Lower leg skin (tissue), 3 donors: ENCODE measurements around the gene ARF6.

ENCODE experiments used
- POLR2A ChIP-seq, 2 donors: fragments of 450-650 bp; IDR thresholded peaks; one replicate each; pipeline ENCODE4 v1.6.1; 2016 to 2017; ENCODE audit warnings: antibody characterized with exemption in 2 of 2, mild to moderate bottlenecking in 1 of 2, moderate library complexity in 1 of 2
- TF ChIP-seq, protein P1 (sequence below), 3 donors: fragments of 450-650 bp; IDR thresholded peaks; one replicate each; pipeline ENCODE4 v1.5.1; 2016; ENCODE audit warnings: antibody characterized with exemption in 3 of 3, mild to moderate bottlenecking in 3 of 3, moderate library complexity in 2 of 3

DNA sequence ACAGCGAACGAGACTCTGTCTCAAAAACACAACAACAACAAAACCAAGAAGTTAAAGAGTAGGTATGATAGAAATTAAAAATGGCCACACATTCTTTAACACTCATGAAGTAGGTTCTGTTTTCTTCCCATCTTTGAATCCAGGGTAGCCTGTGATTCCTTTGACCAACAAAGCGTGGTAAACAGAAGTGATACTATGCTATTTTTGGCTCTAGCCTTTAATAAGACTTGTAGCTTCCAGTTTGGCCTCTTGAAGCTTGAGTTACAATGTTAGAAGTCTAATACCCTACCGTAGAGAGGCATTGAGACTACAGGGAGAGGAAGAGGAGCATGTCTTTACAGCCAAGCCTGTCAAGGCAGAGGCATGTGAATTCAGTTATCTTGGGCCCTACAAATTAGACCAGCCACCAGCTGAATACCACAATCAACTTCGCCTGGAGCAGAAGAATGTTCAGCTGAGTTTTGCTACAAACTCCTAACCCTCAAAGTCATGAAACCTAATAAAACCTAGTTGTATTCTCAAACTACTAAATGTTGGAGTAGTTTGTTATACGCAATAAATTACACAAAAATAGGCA, 35.4 kb upstream of the ARF6 start:
- no peak for TF ChIP-seq POLR2A (IDR thresholded peaks at IDR 0.05)
- TF ChIP-seq, protein P1, sequence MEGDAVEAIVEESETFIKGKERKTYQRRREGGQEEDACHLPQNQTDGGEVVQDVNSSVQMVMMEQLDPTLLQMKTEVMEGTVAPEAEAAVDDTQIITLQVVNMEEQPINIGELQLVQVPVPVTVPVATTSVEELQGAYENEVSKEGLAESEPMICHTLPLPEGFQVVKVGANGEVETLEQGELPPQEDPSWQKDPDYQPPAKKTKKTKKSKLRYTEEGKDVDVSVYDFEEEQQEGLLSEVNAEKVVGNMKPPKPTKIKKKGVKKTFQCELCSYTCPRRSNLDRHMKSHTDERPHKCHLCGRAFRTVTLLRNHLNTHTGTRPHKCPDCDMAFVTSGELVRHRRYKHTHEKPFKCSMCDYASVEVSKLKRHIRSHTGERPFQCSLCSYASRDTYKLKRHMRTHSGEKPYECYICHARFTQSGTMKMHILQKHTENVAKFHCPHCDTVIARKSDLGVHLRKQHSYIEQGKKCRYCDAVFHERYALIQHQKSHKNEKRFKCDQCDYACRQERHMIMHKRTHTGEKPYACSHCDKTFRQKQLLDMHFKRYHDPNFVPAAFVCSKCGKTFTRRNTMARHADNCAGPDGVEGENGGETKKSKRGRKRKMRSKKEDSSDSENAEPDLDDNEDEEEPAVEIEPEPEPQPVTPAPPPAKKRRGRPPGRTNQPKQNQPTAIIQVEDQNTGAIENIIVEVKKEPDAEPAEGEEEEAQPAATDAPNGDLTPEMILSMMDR (IDR thresholded peaks at IDR 0.05): no peak
